Renal pelvis (tissue), 12 donors: ENCODE data around the gene GYS2. TPM values are rescaled to one million over a fixed set of nuclear protein-coding genes. Genes with fewer than 3 reads are reported as not detected.

Experiments used
- DNase-seq: peaks from one replicate; pipeline ENCODE4 v3.0.0-alpha.2; 2013
- long read RNA-seq, 16 experiments: transcript quantifications; one replicate each; lab custom pipeline, GENCODE V29; 2026
- polyA plus RNA-seq, 3 donors: library from polyadenylated mRNA; unstranded; fragments of 120-200 nt; gene quantifications; one replicate each; pipeline ENCODE4 v1.2.1, GENCODE V29; 2013; ENCODE audit not compliant: insufficient read length in 3 of 3

Gene GYS2
- polyA plus RNA-seq, result under 1 TPM in 2 of 3 donors, not detected in 1; 0.08 to 0.11 TPM
- long read RNA-seq, donor 1, result 0 reads
- long read RNA-seq, donor 2, result 0 reads
- long read RNA-seq, donor 3, result 0 reads
- long read RNA-seq, donor 4, result 0 reads
- long read RNA-seq, donor 5, result 0 reads
- long read RNA-seq, donor 6, result 0 reads
- long read RNA-seq, donor 7, result 0 reads
- long read RNA-seq, donor 8, result 0 reads
- long read RNA-seq, donor 9, result 0 reads
- long read RNA-seq, donor 10, result 0 reads
- long read RNA-seq, donor 11, result 0 reads
- long read RNA-seq, donor 12, result 0 reads
- long read RNA-seq, donor 13, result 0 reads
- long read RNA-seq, donor 14, result 0 reads
- long read RNA-seq, donor 15, result 0 reads
- long read RNA-seq, donor 16, result 0 reads

DNA sequence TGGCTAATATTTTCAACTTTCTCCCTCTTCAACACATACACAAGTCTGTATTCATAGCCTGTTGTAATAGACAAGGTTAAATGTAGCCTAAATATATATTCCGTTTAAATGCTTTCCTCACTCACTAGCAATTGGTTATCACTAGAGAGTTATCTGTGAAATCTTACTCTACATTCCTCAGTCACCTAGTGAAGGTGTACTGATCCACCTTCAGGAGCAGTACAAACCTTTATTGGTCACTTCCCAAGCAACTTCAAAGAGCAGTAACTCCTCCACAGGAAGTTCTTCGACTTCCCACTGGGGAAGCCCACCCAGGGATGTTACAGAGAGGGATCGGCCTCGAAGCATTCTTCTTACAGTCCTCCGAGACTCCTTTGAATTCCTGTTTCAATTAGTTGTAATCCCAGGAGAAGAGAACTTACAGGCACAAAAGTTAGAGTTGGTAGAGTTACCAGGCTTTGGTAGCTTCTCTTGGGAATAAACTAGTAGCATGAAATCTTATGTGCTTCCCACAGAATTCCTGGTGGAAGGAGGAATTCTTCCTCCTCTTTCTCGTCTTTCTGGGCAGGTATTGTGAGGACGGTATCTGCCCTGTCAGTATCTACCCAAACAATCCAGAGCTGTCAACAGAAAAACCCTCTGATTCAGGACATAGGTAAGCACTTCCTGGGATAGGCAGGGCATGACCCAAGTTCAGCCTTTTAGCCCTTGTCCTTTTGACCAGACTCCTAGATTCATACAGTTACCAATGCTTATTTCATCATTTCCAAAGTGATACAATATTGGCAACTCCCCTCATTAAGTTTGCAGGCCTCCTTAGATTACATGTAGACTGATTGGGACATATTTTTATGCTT, at the start of gene GYS2:
TSS of gene GYS2 (minus strand) at position 603 of the 857 bp plus-strand sequence. CDS start at position 348, 255 bp downstream.
- no peak for DNase-seq

- DNase-seq, result no peak
These were observed 47.2 kb upstream of the GYS2 start for GRCh38 chr12:21651821-21652220.

DNA sequence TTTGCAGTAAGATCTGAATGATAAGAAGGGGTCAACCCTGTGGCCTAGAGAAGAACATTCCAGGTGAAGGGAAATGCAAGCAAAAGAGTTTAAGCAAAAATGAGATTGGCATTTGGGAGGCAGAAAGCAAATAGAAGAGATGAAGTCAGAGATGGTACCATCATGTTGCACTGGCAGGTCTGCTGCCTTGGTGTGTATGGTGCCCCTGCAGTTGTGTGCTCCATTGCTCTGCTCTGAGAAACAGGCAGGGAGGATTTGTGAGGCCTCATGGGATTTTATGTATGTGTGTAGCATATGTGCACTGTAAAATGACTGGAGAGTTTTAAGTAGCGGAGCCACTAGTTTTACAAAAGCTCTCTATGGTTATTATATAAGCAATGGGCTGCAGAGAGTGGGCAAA, 46.4 kb upstream of the GYS2 start:
- no peak for DNase-seq

GRCh38 chr12:21649034-21649433, 44.4 kb upstream of the GYS2 start:
- no peak for DNase-seq

GRCh38 chr12:21648378-21648777, 43.7 kb upstream of the GYS2 start:
- DNase-seq, result no peak

- no peak for DNase-seq
These were observed 42.5 kb upstream of the GYS2 start for GRCh38 chr12:21647179-21647578.

DNA sequence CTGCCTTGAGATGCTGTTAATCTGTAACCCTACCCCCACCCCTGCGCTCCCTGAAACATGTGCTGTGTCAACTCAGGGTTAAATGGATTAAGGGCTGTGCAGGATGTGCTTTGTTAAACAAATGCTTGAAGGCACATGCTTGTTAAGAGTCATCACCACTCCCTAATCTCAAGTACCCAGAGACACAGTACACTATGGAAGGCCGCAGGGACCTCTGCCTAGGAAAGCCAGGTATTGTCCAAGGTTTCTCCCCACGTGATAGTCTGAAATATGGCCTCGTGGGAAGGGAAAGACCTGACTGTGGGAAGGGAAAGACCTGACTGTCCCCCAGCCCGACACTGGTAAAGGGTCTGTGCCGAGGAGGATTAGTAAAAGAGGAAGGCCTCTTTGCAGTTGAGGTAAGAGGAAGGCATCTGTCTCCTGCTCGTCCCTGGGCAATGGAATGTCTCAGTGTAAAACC, 40.4 kb upstream of the GYS2 start:
- DNase-seq, result peak; percentile 17

DNA sequence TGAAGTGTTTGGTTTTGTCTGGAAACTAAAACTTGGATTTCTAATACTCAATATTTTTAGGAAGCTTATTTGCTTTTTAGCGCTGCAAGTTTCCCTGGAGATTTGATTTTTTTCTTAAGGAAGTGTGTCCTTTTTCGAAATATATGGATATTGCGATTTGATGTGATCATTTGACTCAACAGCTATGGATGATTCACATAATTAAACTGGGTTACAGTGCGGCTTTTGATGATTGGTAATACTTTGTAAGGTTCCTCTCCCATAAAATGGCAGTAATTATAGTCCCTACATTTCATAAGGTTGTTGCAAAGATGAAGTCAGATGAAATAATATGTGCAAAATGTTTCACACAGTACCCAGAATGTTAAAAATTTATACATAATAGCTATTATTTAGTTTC, 39.9 kb upstream of the GYS2 start:
- DNase-seq, result no peak

GRCh38 chr12:21643758-21644157, 39.1 kb upstream of the GYS2 start:
- DNase-seq, result no peak

DNA sequence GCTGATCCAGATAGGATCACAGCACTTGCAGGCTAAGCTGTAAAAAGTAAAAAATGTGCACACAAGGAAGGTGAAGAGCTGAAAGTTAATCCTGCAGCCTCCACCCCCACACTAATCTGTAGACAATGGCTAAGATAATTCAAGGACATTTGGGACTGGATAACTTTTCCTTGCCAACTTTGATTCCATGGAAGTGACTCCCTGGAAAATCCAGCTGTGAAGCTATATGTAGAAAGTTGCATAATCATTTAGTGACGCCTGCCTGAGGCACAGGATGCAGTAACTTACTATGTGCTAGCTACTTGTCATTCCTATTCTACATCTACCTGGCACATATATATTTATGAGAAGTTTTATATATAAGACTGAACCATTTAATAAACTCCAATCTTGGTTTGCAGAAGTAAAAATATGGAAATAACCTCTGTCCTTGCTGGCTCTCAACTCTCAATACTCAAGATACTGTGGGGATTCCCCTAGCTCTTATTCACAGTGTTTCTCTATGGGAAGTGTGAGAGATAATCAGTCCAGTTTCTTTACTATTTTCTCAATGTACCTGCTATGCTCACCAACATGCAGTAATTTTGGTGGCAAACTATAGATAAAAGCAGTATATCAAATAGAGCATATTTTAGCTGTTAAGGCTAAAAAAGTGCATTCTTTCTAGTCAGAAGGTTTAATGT, 38.2 kb upstream of the GYS2 start:
- no peak for DNase-seq

GRCh38 chr12:21638054-21638891, 33.6 kb upstream of the GYS2 start:
- DNase-seq, result no peak

GRCh38 chr12:21634245-21634644, 29.6 kb upstream of the GYS2 start:
- DNase-seq, result no peak

DNA sequence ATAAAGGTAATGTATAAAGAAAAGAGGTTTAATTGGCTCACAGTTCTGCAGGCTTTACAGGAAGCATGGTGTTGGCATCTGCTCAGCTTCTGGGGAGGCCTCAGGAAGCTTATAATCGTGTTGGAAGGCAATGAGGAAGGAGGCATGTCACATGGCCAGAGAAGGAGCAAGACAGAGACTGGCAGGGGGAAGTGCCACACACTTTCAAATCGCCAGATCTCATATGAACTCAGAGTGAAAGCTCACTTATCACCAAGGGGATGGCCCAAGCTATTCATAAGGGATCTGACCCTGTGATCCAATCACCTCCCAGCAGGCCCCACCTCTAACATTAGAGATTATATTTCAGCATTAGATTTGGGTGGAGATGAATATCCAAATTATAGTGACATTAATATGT, 26.7 kb upstream of the GYS2 start:
- no peak for DNase-seq

GRCh38 chr12:21627924-21628323, 23.3 kb upstream of the GYS2 start:
- no peak for DNase-seq

GRCh38 chr12:21618566-21618965, 13.9 kb upstream of the GYS2 start:
- no peak for DNase-seq

- no peak for DNase-seq
These were observed 12.4 kb upstream of the GYS2 start for GRCh38 chr12:21617030-21617429.

DNA sequence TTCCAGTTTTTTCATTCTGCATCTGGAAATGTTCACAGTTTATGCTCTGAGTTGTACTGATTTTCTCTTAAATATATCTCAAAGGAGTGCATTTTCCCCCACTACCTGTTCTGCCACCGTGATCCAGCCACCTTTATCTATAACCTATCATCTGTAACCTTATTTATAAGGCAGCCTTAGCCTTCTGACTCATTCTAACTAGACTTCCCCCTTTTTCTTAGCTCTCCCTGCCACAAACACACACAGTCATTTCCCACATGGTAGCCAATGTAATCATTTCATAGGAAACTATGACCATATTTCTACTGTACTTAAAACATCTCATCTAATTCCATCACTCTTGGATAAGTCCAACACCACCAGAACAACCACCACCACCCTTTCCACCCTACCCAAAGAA, 10.8 kb upstream of the GYS2 start:
- DNase-seq, result no peak

- DNase-seq, result no peak
These were observed 9.9 kb upstream of the GYS2 start for GRCh38 chr12:21614506-21614905.

- no peak for DNase-seq
These were observed 9.3 kb upstream of the GYS2 start for GRCh38 chr12:21613931-21614330.

DNA sequence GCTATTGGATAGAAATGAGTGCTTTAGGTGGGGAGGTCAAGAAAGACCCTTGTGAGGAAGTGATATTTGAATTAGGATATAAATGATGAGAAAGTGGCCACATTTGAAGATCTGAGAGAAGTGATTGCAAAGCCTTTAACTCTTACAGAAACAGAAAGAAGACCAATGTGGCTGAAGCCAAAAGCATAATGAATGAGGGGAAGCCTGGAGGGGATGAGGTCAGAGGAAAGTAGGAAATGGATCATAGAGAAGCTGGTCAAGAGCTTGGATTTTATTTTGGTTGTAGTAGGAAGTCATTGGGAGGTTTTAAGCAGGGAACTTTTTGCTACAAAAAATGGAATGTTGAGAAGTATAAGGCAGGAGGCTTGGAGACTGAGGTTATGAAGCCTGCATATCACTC, 3.5 kb upstream of the GYS2 start:
- DNase-seq, result no peak

- peak; percentile 4 for DNase-seq
These were observed 3.1 kb upstream of the GYS2 start for GRCh38 chr12:21607701-21608100.

DNA sequence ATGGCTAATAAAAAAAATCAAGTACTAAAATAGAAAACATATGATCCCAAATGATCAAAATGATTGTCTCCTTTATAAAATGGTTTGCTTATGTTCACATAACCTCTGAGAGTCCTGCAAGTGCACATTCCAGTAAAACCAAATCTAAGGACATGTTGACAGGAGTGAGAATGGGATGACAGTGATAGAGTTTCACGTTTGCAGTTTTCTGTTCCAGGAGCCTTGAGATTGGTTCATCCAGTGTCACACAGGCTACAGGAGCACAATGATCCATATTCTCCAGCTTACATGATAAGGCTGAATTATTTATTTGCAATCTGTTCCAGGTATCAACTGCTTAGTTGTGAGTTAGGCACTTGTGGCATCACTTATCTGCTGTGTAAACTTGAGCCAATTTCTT, 1.5 kb upstream of the GYS2 start:
- no peak for DNase-seq
